MM.1S (cell line): ENCODE data around the gene ATG12.

ENCODE experiments used
- EZH2 ChIP-seq: fragments of 300-600 bp; sonication (generic); optimal IDR thresholded peaks from 2 replicates; pipeline ENCODE3; 2017; ENCODE audit warnings: low read depth, mild to moderate bottlenecking, antibody characterized with exemption, low read length, mixed read lengths
- TF ChIP-seq, protein P1 (sequence below): fragments of 300-600 bp; sonication (generic); IDR thresholded peaks from 2 replicates; pipeline ENCODE4 v1.5.1; 2016; ENCODE audit warnings: antibody characterized with exemption, low read length, mixed read lengths

DNA sequence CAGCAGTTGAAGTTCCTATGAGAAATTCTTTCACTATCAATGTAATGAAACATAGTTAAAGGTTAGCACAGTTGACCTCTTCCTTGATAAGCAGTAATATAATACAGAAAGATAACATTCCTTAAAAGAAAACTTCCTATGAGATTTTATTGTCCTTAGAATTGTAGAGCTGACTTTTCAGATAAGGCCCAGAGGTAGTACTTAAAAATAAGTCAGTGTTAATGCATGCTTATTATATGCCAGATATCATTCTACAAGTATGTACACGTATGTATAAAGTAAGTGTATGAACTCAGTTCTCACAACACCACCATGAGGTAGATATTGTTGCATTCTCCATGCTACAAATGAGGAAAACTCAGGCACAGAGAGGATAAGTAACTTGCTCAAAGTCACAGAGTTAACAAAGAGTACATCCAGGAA, 15.7 kb upstream of the ATG12 start:
- TF ChIP-seq, protein P1, sequence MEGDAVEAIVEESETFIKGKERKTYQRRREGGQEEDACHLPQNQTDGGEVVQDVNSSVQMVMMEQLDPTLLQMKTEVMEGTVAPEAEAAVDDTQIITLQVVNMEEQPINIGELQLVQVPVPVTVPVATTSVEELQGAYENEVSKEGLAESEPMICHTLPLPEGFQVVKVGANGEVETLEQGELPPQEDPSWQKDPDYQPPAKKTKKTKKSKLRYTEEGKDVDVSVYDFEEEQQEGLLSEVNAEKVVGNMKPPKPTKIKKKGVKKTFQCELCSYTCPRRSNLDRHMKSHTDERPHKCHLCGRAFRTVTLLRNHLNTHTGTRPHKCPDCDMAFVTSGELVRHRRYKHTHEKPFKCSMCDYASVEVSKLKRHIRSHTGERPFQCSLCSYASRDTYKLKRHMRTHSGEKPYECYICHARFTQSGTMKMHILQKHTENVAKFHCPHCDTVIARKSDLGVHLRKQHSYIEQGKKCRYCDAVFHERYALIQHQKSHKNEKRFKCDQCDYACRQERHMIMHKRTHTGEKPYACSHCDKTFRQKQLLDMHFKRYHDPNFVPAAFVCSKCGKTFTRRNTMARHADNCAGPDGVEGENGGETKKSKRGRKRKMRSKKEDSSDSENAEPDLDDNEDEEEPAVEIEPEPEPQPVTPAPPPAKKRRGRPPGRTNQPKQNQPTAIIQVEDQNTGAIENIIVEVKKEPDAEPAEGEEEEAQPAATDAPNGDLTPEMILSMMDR: no peak
- no peak for TF ChIP-seq EZH2
